HG02970 (cell line): ENCODE data around the gene RHBDL3.
"Not testable (repeated sequence)": the region's sequence is repeated elsewhere in the genome, so short reads cannot be mapped to it uniquely, and the experiment has no call there.

Experiments
- ATAC-seq: cut with Tn5 transposase; IDR thresholded peaks from one replicate; pipeline ENCODE4 v1.9.1; 2021; ENCODE audit warnings: mild to moderate bottlenecking, moderate library complexity, moderate number of reproducible peaks; ENCODE audit not compliant: unreplicated experiment, low FRiP score

The RHBDL3 gene

GRCh38 chr17:32320847-32321246 lies 55.2 kb downstream of the RHBDL3 start:
- no peak for ATAC-seq

DNA sequence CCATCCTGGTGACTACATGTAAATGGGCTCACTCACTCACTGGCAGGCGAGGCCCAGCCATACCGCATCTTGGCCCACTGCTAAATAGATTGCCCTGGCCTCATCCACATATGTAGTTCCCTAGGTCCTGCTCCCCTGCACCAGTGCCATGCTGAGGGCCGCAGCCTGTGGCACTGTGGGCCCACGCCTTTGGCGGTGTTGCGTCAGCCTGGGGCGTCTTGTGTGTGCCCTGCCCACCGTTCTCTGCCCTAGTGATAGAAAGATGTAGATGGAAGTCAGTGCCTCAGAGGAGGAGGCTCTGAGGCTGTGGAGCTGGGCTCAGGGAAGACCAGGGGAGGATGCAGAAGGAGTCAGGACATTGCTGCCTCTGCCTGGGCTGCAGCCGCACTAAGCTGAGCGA lies 57.4 kb downstream of the RHBDL3 start:
- no peak for ATAC-seq

DNA sequence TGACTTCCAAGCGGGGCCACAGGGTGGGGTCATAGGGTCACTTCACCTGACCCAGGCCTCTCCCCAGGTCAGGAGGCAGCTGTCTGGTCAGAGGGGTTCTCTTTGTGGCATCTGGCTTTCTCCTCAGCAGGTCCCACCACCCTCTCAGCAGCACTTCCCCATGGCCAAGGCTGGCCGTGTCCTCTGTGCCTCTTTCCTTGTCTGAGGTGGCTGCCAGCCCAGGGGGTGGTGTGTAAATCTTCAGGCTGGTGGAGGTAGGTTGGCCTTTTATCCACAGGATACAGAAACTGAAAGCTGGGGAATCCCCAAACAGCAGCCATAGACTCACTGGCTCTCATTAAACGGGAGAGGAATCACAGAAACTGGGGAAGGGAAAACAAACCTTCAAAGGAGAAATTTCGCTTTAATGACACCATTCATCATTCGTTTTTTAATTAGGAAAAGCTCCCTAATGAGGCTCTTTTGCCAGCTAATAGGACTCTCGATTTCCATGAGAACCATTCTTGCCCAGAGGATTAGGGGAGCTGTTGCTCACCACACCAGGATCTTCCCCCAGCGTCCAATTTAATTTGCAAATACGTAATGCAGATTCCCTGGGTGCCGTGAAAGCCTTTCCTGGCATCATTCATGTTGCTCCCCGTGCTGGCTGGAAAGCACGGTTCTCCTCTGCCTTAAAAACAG lies 58.3 kb downstream of the RHBDL3 start:
- no peak for ATAC-seq

DNA sequence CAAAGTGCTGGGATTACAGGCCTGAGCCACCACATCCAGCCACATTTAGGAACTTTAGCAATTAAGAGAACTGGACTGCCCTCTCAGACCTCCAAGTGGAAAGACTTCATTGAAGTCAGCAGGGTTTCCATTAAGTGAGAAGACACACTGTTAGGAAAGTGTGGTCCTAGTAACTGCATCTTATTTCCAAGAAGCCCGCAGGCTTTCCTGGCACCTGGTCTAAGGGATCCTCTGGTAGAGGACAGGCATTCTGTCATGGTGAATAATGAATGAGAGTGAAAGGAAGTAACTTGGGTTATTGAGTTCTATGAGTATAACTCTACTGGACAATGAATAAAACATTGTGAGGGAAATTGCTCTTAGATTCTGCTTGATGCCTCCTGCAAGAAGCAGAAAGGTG lies 62.3 kb downstream of the RHBDL3 start:
- no peak for ATAC-seq

DNA sequence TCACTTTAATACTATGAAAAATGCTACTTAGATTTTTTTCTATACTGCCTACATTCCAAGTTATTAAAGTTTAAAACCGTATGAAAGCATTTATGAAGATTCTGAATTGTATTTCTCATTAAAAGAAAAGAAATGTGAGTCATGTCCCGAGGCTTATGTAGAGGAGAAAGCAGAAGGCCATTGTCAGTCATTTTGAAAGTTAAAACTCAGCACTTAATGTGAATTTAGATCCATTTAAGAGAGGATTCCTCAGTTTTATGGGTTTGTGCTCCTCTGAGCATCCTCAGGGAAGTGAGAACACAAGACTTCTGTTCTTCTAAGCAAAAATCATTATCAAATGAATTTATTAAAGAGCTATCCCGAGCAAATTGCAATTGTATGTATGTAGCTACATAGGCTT lies 64.5 kb downstream of the RHBDL3 start:
- ATAC-seq = no peak

DNA sequence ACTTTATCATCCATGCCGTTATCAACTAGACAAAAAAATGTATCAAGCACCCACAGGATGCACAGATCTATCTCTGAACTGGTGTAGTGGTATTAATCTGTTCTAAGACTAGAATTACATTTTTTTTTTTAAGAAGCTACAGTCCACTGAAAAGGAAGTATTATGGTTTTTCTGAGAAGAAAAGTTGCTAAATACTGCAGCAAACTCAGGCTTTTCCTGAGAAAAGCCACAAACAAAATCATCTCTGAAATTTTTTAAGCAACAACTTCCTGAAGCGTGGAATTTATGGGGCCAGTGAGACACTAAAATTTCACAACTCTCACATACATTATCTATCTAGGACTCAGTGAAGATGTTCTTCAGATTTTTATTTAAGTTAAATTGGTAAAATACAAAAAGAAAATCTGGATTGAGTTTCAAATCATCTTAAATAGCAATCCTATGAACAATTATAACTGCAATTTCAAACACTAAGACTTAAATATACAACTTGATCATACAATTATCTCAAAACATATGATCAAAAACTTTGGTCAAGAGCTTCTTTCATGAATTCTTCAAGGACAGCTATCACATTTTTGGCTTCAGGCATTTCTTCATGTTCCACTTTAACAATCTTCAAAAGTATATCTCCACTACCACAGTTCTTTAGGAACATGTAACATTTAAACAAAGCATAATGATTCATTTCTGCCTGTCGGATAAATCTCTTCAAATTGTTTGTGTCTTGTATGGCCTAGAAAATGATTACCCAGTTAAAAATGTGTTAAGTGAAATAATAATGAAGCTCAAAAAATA lies 65.8 kb downstream of the RHBDL3 start:
- ATAC-seq = no peak

DNA sequence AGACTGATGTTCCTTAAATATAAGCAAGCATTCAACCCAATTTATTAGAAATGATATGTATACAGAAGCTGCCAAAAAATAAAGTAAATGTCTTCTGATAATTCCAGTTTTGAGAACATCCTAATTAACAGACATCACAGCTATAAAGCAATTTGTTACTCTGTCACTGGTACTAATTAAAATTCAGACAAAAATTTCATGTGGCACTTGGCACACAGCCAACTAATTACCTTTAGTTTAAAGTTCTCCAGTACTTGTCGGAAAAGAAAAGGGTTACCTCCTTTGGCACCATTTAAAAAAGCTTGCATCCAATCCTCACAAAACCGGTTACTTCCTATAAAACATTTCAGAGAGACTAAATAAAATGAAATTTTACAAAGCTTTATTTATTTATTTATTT lies 67.6 kb downstream of the RHBDL3 start:
- no peak for ATAC-seq

- ATAC-seq = no peak
Observed at GRCh38 chr17:32335046-32335445, 69.4 kb downstream of the RHBDL3 start.

GRCh38 chr17:32335687-32336086 lies 70.1 kb downstream of the RHBDL3 start:
- no peak for ATAC-seq

GRCh38 chr17:32341141-32341856 lies 75.7 kb downstream of the RHBDL3 start:
- ATAC-seq = no peak

GRCh38 chr17:32341857-32342602 lies 76.4 kb downstream of the RHBDL3 start, which contains the start of gene C17orf75:
C17orf75 (minus strand) TSS chr17:32342173; CDS start chr17:32342139, 34 bp downstream.
- ATAC-seq = peak; percentile 66

DNA sequence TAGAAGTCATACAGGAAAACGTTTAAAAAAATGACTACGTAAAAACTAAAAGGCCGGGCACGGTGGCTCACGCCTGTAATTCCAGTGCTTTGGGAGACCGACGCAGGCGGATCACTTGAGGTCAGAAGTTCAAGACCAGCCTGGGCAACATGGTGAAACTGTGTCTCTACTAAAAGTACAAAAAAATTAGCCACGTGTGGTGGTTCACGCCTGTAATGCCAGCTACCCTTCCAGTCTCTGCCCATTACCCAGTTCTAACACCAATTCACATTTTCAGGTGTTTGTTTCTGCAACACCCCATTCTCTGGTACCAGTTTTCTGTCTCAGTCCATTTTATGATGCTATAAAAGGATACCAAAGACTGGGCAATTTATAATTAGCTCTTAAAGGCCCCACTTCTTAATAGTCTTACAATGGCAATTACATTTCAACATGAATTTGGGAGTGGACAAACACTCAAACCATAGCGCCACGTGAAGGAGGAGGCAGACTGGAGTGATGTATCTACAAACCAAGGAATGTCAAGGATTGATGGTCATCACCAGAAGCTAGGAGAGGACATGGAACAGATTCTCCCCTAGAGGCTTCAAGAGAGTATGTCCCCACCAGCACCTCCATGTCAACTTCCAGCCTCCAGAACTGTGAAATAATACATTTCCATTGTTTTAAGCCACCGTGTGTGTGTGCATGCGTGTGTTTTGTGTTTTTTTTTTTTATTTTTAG lies 77.1 kb downstream of the RHBDL3 start:
- no peak for ATAC-seq

DNA sequence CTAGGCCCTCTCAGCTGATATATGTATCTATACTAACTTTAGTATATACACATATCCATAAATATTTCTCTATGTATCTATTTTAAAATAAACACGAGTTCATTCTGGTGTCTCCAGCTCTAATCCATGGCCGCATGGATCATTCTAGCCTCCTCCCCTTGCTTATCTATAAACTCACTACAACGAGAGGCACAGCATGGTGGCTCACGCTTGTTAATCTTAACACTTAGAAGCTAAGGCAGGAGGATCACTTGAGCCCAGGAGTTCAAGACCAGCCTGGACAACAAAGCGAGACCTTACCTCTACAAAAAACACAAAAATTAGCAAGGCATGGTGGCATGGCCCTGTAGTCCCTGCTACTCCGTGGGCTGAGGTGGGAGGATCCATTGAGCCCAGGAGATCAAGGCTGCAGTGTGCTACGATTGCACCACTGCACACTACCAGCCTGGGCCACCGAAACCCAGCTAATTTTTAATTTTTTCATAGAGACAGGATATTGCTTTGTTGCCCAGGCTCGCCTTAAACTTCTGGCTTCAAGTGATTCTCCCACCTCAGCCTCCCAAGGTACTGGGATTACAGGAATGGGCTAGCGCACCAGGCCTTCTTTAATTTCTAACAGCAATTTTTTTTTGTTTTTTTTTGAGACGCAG lies 80.4 kb downstream of the RHBDL3 start:
- ATAC-seq = no peak

DNA sequence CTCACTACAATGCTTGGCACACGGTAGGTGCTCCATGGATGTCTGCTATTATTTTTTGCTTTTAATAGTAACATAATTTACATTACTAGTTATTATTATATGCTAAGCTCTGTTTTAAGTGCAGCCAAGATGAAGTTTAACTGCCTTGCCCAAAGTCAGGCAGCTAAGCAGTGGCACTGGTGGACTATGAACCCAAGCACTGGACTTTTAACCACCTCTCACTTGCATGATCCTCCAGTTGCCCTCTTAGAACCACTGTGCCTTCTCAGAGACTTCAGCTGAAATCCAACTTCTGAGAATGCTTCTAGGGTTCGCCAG lies 82.8 kb downstream of the RHBDL3 start:
- no peak for ATAC-seq

- ATAC-seq = no peak
Observed at GRCh38 chr17:32349503-32349853, 83.8 kb downstream of the RHBDL3 start.

GRCh38 chr17:32349854-32350665 lies 84.4 kb downstream of the RHBDL3 start, which contains the start of gene ZNF207:
ZNF207 (plus strand) TSS chr17:32350157; CDS start chr17:32350286, 129 bp downstream.
- peak; percentile 96 for ATAC-seq

GRCh38 chr17:32350666-32351418 lies 85.2 kb downstream of the RHBDL3 start:
- ATAC-seq = no peak

- not testable (repeated sequence) for ATAC-seq
Observed at GRCh38 chr17:32352734-32353133, 87.1 kb downstream of the RHBDL3 start.
